GM12874 (cell line): Measurements from ENCODE around the gene ARMC9.

Source experiments
- TF ChIP-seq, protein P1 (sequence below): IDR thresholded peaks from 2 replicates; pipeline ENCODE4 v1.5.1; 2011; ENCODE audit warnings: low read depth, mild to moderate bottlenecking, control low read depth, low read length, moderate library complexity; ENCODE audit not compliant: insufficient read depth

The ARMC9 gene

GRCh38 chr2:231198291-231199173, at the start of gene ARMC9:
TSS of gene ARMC9 (plus strand) at chr2:231198631. CDS start at chr2:231206239, 7,608 bp downstream.
- TF ChIP-seq, protein P1, sequence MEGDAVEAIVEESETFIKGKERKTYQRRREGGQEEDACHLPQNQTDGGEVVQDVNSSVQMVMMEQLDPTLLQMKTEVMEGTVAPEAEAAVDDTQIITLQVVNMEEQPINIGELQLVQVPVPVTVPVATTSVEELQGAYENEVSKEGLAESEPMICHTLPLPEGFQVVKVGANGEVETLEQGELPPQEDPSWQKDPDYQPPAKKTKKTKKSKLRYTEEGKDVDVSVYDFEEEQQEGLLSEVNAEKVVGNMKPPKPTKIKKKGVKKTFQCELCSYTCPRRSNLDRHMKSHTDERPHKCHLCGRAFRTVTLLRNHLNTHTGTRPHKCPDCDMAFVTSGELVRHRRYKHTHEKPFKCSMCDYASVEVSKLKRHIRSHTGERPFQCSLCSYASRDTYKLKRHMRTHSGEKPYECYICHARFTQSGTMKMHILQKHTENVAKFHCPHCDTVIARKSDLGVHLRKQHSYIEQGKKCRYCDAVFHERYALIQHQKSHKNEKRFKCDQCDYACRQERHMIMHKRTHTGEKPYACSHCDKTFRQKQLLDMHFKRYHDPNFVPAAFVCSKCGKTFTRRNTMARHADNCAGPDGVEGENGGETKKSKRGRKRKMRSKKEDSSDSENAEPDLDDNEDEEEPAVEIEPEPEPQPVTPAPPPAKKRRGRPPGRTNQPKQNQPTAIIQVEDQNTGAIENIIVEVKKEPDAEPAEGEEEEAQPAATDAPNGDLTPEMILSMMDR: no peak

- TF ChIP-seq, protein P1: no peak
These were observed 45.5 kb upstream of the ARMC9 start for GRCh38 chr2:231152800-231153557.

GRCh38 chr2:231159306-231159705, 39.1 kb upstream of the ARMC9 start:
- TF ChIP-seq, protein P1: no peak

- TF ChIP-seq, protein P1: no peak
These were observed 37.7 kb upstream of the ARMC9 start for GRCh38 chr2:231160701-231161100.

- TF ChIP-seq, protein P1: no peak
These were observed 37.1 kb upstream of the ARMC9 start for GRCh38 chr2:231161252-231161839.

DNA sequence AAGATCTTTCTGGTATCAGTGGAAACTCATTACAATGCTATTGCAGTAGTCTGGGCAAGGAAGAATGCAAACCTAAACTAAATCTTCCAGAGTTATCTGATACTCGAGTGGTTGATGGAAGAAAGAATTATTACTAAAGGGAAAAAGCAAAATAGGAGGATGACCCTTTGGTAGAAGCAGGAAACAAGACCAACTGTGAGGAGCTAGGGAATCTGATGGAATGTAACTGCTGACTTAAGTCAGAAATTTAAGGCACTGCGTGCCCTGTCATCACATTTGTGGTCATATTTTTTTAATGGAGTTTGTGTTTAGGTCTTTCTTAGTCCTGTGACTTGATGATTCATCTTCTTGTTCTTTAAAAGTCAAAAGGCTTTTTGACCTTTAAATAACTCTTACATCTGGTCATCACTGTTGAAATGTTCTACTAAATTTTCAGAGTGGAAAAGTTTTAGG, 36.5 kb upstream of the ARMC9 start:
- TF ChIP-seq, protein P1: no peak

DNA sequence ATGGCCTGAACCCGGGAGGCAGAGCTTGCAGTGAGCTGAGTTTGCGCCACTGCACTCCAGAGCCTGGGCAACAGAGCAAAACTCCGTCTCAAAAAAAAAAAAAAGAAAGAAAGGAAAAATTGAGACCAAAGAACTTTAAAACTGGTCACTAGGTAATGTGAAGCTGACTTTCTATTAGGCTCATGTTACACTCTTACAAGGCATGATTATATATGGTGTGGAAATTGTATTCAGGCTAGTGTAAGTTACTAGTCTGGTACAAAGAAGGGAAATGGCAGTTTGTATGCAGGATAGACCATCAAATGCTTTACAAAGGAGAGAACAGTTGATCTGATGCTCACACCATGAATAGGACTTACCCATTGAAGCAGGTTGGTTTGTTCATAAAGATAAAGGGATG, 35.4 kb upstream of the ARMC9 start:
- TF ChIP-seq, protein P1: no peak
